ENCODE measurements around the gene VPS26C.
A peak's percentile ranks its signal among the peaks of the same experiment; 100 is the strongest.

Gene VPS26C

GRCh38 chr21:37266515-37267221 lies 466 bp downstream of the VPS26C start:
- no peaks in the 10 kb centered on the region for H3K27me3 ChIP-seq (replicated peaks in 2 of 5; ENCODE audit: control insufficient read depth in 4 of 5, insufficient read depth in 5 of 5, low read length in 4 of 5)
- H3K4me3 ChIP-seq (ENCODE audit: control insufficient read depth in 1 of 7, extremely low read depth in 1 of 7, insufficient read depth in 4 of 7, low read depth in 2 of 7, low read length in 6 of 7) = peak overlapping the region; percentile 52 to 90 (median 80)
- DNase-seq = no peak
- H3K27ac ChIP-seq (ENCODE audit: insufficient read depth in 1 of 2, low read depth in 1 of 2, low read length in 2 of 2, poor library complexity in 1 of 2, severe bottlenecking in 2 of 2) = peak overlapping the region; percentile 70 to 98
- peaks cover 14 to 37% (median 20%) of the 10 kb centered on the region in 4 experiments for H3K4me1 ChIP-seq (ENCODE audit: control extremely low read depth in 1 of 4, control insufficient read depth in 4 of 4, insufficient read depth in 4 of 4, low read length in 3 of 4)
- CTCF ChIA-PET = interaction anchor here (0.9 to 2.6 kb wide), 9 partner anchors 10 to 180 kb away, joined by 3 to 14 read pairs (median 3); partner anchors contain the start of gene DYRK1A
- H3K36me3 ChIP-seq (ENCODE audit: control insufficient read depth in 4 of 4, insufficient read depth in 4 of 4, low read length in 3 of 4) = peaks cover 0 to 6% (median 2%) of the 10 kb centered on the region in 4 experiments
- H3K9me3 ChIP-seq (ENCODE audit: control extremely low read depth in 1 of 5, control insufficient read depth in 4 of 5, insufficient read depth in 2 of 5, low read depth in 1 of 5, low read length in 4 of 5) = no peaks in the 10 kb centered on the region
- WGBS (ENCODE audit: insufficient coverage) = 1% methylated on average over 29 of the region's 39 CpGs
- POLR2A ChIA-PET = interaction anchor here (0.6 to 2.4 kb wide), 8 partner anchors 8 to 297 kb away, joined by 3 to 23 read pairs (median 7); partner anchors contain the start of gene DYRK1A

GRCh38 chr21:37264808-37265207 lies 2.3 kb downstream of the VPS26C start:
- WGBS (ENCODE audit: insufficient coverage) = 94% methylated on average over 2 of the region's 4 CpGs

GRCh38 chr21:37263827-37264600 lies 3.1 kb downstream of the VPS26C start:
- H3K36me3 ChIP-seq (ENCODE audit: control insufficient read depth in 4 of 4, insufficient read depth in 4 of 4, low read length in 3 of 4) = peaks cover 0 to 21% (median 3%) of the 10 kb centered on the region in 4 experiments

More at GRCh38 chr21:37264808-37265207, 2.3 kb downstream of the VPS26C start:
- Histone ChIP-seq H3K9me3 (ENCODE audit: control extremely low read depth in 1 of 5, control insufficient read depth in 4 of 5, insufficient read depth in 2 of 5, low read depth in 1 of 5, low read length in 4 of 5) (no peaks in the 10 kb centered on the region), H3K4me1 (ENCODE audit: control extremely low read depth in 1 of 4, control insufficient read depth in 4 of 4, insufficient read depth in 4 of 4, low read length in 3 of 4) (peaks cover 14 to 37% (median 20%) of the 10 kb centered on the region in 4 experiments), H3K27ac (ENCODE audit: insufficient read depth in 1 of 2, low read depth in 1 of 2, low read length in 2 of 2, poor library complexity in 1 of 2, severe bottlenecking in 2 of 2) (peak overlapping the region in 1 of 2 experiments; percentile 44), H3K36me3 (ENCODE audit: control insufficient read depth in 4 of 4, insufficient read depth in 4 of 4, low read length in 3 of 4) (peaks cover 0 to 18% (median 3%) of the 10 kb centered on the region in 4 experiments), H3K27me3 (replicated peaks in 2 of 5; ENCODE audit: control insufficient read depth in 4 of 5, insufficient read depth in 5 of 5, low read length in 4 of 5) (no peaks in the 10 kb centered on the region), H3K4me3 (ENCODE audit: control insufficient read depth in 1 of 7, extremely low read depth in 1 of 7, insufficient read depth in 4 of 7, low read depth in 2 of 7, low read length in 6 of 7) (no peak overlapping the region)
- CTCF ChIA-PET = interaction anchor here (1.0 to 1.7 kb wide), 9 partner anchors 14 to 206 kb away, joined by 3 to 5 read pairs (median 3); no protein-coding TSS in a partner anchor
- DNase-seq = no peak
- POLR2A ChIA-PET = interaction anchor here (0.7 kb wide), 1 partner anchor 101 kb away, joined by 3 read pairs; no protein-coding TSS in a partner anchor

GRCh38 chr21:37259426-37259825 lies 7.7 kb downstream of the VPS26C start:
- no peaks in the 10 kb centered on the region for H3K9me3 ChIP-seq (ENCODE audit: control extremely low read depth in 1 of 5, control insufficient read depth in 4 of 5, insufficient read depth in 2 of 5, low read depth in 1 of 5, low read length in 4 of 5)
- POLR2A ChIA-PET = interaction anchor here (1.0 to 1.2 kb wide), 3 partner anchors 8 to 107 kb away, joined by 3 to 7 read pairs (median 3); partner anchors contain the start of genes DYRK1A and VPS26C
- WGBS (ENCODE audit: insufficient coverage) = 98% methylated on average over 5 of the region's 5 CpGs
- peaks cover 0 to 23% (median 3%) of the 10 kb centered on the region in 4 experiments for H3K36me3 ChIP-seq (ENCODE audit: control insufficient read depth in 4 of 4, insufficient read depth in 4 of 4, low read length in 3 of 4)
- no peak overlapping the region for H3K27ac ChIP-seq (ENCODE audit: insufficient read depth in 1 of 2, low read depth in 1 of 2, low read length in 2 of 2, poor library complexity in 1 of 2, severe bottlenecking in 2 of 2)
- H3K4me1 ChIP-seq (ENCODE audit: control extremely low read depth in 1 of 4, control insufficient read depth in 4 of 4, insufficient read depth in 4 of 4, low read length in 3 of 4) = peaks cover 9 to 56% (median 26%) of the 10 kb centered on the region in 4 experiments
- no peak for DNase-seq
- no peaks in the 10 kb centered on the region for H3K27me3 ChIP-seq (replicated peaks in 2 of 5; ENCODE audit: control insufficient read depth in 4 of 5, insufficient read depth in 5 of 5, low read length in 4 of 5)
- CTCF ChIA-PET = interaction anchor here (0.7 to 1.4 kb wide), 4 partner anchors 10 to 102 kb away, joined by 3 to 4 read pairs (median 4); no protein-coding TSS in a partner anchor
- H3K4me3 ChIP-seq (ENCODE audit: control insufficient read depth in 1 of 7, extremely low read depth in 1 of 7, insufficient read depth in 4 of 7, low read depth in 2 of 7, low read length in 6 of 7) = peak overlapping the region in 1 of 7 experiments; percentile 2

More at GRCh38 chr21:37263827-37264600, 3.1 kb downstream of the VPS26C start:
- Histone ChIP-seq H3K9me3 (ENCODE audit: control extremely low read depth in 1 of 5, control insufficient read depth in 4 of 5, insufficient read depth in 2 of 5, low read depth in 1 of 5, low read length in 4 of 5) (no peaks in the 10 kb centered on the region), H3K27me3 (replicated peaks in 2 of 5; ENCODE audit: control insufficient read depth in 4 of 5, insufficient read depth in 5 of 5, low read length in 4 of 5) (no peaks in the 10 kb centered on the region), H3K27ac (ENCODE audit: insufficient read depth in 1 of 2, low read depth in 1 of 2, low read length in 2 of 2, poor library complexity in 1 of 2, severe bottlenecking in 2 of 2) (peak overlapping the region in 1 of 2 experiments; percentile 44), H3K4me3 (ENCODE audit: control insufficient read depth in 1 of 7, extremely low read depth in 1 of 7, insufficient read depth in 4 of 7, low read depth in 2 of 7, low read length in 6 of 7) (no peak overlapping the region), H3K4me1 (ENCODE audit: control extremely low read depth in 1 of 4, control insufficient read depth in 4 of 4, insufficient read depth in 4 of 4, low read length in 3 of 4) (peaks cover 14 to 45% (median 23%) of the 10 kb centered on the region in 4 experiments)
- 93% methylated on average over 4 of the region's 6 CpGs for whole genome bisulfite sequencing (ENCODE audit: insufficient coverage)
- peak; percentile 42 to 76 (median 66) for DNase-seq
- POLR2A ChIA-PET = no interaction called here
- CTCF ChIA-PET = interaction anchor here (1.0 to 1.7 kb wide), 9 partner anchors 13 to 119 kb away, joined by 3 to 5 read pairs (median 3); no protein-coding TSS in a partner anchor

- ChIA-PET CTCF (interaction anchor here (0.6 to 2.3 kb wide), 5 partner anchors 13 to 107 kb away, joined by 3 to 10 read pairs (median 4); no protein-coding TSS in a partner anchor), POLR2A (interaction anchor here (0.9 to 2.0 kb wide), 7 partner anchors 9 to 108 kb away, joined by 3 to 7 read pairs (median 4); partner anchors contain the start of genes DYRK1A and VPS26C)
- Histone ChIP-seq H3K27ac (ENCODE audit: insufficient read depth in 1 of 2, low read depth in 1 of 2, low read length in 2 of 2, poor library complexity in 1 of 2, severe bottlenecking in 2 of 2) (peak overlapping the region; percentile 82 to 86), H3K4me1 (ENCODE audit: control extremely low read depth in 1 of 4, control insufficient read depth in 4 of 4, insufficient read depth in 4 of 4, low read length in 3 of 4) (peaks cover 7 to 45% (median 23%) of the 10 kb centered on the region in 4 experiments), H3K36me3 (ENCODE audit: control insufficient read depth in 4 of 4, insufficient read depth in 4 of 4, low read length in 3 of 4) (peaks cover 0 to 19% (median 1%) of the 10 kb centered on the region in 4 experiments), H3K9me3 (ENCODE audit: control extremely low read depth in 1 of 5, control insufficient read depth in 4 of 5, insufficient read depth in 2 of 5, low read depth in 1 of 5, low read length in 4 of 5) (no peaks in the 10 kb centered on the region), H3K27me3 (replicated peaks in 2 of 5; ENCODE audit: control insufficient read depth in 4 of 5, insufficient read depth in 5 of 5, low read length in 4 of 5) (no peaks in the 10 kb centered on the region), H3K4me3 (ENCODE audit: control insufficient read depth in 1 of 7, extremely low read depth in 1 of 7, insufficient read depth in 4 of 7, low read depth in 2 of 7, low read length in 6 of 7) (peak overlapping the region; percentile 54 to 86 (median 72))
- peak; percentile 84 to 87 (median 86) for DNase-seq
- 3% methylated on average over 50 of the region's 55 CpGs for WGBS (ENCODE audit: insufficient coverage)
Measured at GRCh38 chr21:37257967-37258877, 8.9 kb downstream of the VPS26C start.

All from common myeloid progenitor, CD34-positive (primary cell).